Fibroblast of lung (primary cell): Measurements from ENCODE around the gene ACER1.

Source experiments
- CTCF ChIP-seq, 2 donors: IDR thresholded peaks in 1 of 2; conservative IDR thresholded peaks in 1 of 2; 1 replicate in 1 of 2; 2 replicates in 1 of 2; pipeline ENCODE4 v1.5.1; 2011 to 2012; ENCODE audit warnings: low read length in 2 of 2, control low read depth in 1 of 2, inconsistent platforms in 1 of 2, low read depth in 1 of 2, mild to moderate bottlenecking in 1 of 2
- EZH2 ChIP-seq: IDR thresholded peaks from 2 replicates; pipeline ENCODE4 v1.5.1; 2012; ENCODE audit warnings: low read length, control low read depth, mild to moderate bottlenecking; ENCODE audit errors: missing control alignments

- no peak for TF ChIP-seq CTCF (conservative IDR thresholded peaks at IDR 0.05 in 1 of 2, IDR thresholded peaks at IDR 0.05 in 1 of 2; ENCODE audit: low read depth in 1 of 2, low read length in 2 of 2)
- TF ChIP-seq EZH2 = no peak
These were observed 63.2 kb downstream of the ACER1 start for GRCh38 chr19:6270076-6270745.
